ENCODE results near the gene SERPINI1.

SERPINI1 gene

DNA sequence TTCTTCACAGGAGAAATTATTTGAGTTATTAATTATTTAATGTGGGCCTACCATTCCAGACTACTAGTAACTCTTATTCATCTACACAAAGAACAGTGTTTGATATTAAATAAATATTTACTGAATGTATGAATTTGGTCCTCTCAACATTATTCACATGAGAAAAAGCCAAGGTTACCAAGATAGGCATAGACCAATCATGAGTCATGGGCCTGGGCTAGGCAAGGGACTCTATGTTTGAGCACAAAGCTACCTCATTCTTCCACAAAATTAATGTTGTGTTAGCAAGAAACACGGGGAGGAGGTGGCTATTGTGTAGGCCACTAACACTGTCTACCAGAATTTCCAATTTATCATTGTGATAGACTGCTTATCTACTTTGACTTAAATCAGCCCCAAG, 115.7 kb downstream of the SERPINI1 start:
- no peak for DNase-seq (ENCODE audit: low read depth in 2 of 2)

DNA sequence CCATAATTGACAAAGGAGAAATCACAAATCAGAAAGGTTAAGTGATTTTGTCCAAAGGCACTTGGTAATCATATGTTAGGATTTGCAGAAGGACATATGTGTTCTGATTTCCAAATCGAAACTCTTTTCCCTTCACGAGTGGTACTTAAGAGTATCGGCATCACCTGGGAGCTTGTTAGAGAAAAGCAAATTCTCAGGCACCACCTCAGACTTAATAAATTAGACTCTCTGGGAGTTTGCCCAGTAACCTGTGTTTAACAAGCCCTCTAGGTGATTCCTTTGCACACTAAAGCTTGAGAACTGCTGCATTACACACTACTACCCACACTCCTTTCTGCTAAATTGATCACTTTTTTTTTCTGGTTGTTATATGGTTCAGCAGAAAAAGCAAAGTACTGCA, 116.2 kb downstream of the SERPINI1 start:
- no peak for DNase-seq (ENCODE audit: low read depth in 2 of 2)

DNA sequence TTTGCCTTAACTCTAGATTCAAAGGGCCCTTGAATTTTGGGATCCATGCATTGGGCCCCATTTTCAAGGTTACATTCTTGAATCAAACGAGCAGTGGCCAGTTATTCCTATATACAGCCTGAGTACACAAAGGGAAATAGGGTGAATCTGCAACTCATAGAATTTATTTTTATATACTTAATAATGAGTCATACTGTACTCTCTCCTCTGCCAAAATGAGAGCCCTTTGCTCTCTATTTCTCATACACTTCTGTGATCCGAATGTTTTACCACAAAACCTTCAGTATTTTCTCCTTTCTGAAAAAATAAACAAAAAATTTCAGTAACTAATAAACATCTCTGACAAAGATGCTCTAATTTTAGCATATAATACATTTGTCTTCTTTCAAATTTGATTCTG, 116.7 kb downstream of the SERPINI1 start:
- DNase-seq (ENCODE audit: low read depth in 2 of 2), result no peak

DNA sequence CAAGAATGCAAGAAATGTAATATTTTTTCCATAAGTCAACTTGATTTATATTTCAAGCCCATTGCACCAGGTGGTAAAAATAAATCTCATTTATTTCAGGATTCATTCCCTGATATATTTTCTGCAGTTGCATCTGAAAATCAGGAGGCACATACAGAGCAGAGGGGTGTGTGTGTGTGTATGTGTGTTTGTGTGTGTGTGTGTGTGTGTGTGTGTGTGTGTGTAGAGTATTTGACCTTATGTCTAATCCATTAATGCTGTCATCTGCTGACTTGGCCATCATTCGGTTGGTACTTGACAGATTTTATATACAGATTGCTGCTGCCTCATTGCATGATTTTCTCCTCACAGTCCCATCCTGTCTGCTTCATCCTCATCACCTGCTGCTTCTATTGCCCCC, 118.5 kb downstream of the SERPINI1 start:
- DNase-seq (ENCODE audit: low read depth in 2 of 2), result no peak

DNA sequence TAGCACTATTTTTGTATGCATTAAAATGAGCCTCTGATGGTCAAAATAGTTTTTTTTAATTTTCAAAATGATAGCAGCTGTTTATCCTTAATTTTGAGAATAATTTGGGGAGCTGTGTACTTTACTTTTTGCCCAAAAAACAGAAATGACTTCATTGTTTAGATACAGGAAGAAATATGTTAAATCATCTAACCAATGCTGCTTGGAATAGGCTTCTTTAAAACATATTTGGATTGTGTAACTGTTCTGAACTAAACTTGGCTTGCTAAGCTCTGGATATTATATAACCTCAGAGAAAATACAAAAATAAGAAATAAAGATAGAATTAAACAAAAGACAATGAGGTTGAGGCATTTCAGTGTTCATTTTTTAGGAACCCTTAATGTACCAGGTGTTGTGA, 119.3 kb downstream of the SERPINI1 start:
- DNase-seq (ENCODE audit: low read depth in 2 of 2), result no peak

DNA sequence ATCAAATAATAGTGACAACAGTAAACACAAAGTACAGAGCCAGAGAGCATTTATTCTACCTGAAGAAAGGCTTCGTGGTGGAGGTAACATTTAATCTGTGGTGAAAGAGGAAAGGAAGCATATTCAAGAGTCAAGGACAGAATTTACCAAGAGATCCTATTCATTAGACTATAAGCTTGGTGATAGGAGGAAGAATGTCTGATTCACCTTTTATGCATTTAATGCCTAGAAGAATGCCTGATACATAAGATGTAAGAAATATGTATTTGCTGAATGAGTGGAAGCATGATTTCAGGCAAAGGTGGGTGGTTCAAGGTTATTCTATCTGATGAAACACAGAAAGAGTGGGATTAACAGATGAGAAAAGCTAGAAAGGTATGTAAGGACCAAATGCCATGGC, 119.8 kb downstream of the SERPINI1 start:
- DNase-seq (ENCODE audit: low read depth in 2 of 2), result no peak

DNA sequence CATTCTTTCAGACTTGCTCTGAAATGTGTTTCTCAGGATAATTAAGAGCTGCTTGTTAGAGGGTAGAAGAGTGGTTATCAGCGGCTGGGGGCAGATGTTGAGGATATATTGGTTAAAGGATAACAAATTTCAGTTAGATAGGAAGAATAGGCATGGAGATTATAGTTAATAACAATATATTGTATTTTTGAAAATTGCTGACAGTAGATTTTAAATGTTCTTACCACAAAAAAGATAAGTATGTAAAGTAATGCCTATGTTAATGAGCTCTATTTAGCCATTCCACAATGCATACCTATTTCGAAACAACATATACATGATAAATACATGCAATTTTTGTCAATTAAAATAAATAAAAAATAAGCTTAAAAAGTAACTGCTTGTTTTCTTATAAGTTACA, 123.3 kb downstream of the SERPINI1 start:
- no peak for DNase-seq (ENCODE audit: low read depth in 2 of 2)

DNA sequence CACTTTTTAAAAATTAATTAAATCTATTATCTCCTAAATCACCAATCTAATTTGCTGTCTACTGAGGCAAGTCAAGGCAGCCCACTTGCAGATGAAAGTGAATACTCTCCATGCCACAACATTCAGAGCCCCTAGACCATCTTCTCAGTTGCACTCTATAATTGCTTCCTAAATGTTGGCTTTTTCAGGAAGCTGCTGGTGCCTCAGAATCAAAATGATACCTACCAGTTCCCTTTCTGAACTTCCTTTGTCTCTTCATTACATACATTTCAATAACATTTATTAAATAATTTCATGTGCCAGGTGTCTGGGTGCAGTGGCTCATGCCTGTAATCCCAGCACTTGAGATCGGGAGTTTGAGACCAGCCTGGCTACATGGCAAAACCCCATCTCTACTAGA, 124.1 kb downstream of the SERPINI1 start:
- no peak for DNase-seq (ENCODE audit: low read depth in 2 of 2)

DNA sequence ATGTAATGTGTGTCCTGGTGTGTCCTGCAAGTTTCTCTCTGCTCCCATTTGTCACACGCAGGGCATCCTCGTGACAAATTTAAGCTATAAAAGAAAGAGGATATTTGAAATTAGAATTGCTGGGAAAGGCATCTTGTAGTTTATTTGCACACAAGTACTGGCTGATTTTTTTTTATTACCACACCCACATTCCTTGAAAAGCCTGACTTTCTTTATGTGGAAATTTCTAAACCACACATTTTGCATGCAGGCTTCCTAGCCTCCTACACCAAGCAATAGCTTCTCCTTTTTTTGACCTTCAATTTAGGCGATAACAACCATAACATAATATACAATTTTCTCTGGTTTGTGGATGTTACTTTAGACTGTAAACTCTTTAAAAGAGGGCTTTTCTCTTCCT, 126.1 kb downstream of the SERPINI1 start:
- DNase-seq (ENCODE audit: low read depth in 2 of 2), result no peak

DNA sequence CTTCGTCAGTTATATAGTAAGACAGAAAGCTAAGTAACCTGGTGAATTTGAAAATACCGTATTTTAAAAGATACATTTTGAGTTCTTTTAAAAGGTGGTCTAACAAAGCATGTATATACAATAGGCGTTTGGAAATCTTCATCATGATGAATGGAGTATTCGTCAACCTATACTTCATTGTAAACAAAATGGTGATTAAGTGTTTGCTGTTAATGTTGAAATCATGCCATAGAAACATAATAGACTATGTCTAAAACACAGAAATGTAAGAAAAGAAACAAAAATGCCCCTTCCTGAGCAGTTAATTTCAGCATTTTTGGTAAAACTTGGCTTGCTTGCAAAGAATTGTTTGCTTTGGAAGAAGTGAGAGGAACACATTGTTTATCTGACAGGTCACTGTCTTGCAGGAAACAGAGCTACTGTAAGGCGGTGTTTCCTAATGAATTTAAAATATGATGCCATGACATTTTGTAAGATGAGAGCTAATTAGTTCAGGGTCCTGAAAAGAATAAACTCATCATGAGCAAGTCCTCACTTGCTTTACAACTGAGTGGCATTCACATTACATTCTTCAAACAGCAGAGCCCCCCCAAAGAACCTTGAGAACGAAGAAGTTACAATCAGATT, 126.7 kb downstream of the SERPINI1 start:
- DNase-seq (ENCODE audit: low read depth in 2 of 2), result no peak

DNA sequence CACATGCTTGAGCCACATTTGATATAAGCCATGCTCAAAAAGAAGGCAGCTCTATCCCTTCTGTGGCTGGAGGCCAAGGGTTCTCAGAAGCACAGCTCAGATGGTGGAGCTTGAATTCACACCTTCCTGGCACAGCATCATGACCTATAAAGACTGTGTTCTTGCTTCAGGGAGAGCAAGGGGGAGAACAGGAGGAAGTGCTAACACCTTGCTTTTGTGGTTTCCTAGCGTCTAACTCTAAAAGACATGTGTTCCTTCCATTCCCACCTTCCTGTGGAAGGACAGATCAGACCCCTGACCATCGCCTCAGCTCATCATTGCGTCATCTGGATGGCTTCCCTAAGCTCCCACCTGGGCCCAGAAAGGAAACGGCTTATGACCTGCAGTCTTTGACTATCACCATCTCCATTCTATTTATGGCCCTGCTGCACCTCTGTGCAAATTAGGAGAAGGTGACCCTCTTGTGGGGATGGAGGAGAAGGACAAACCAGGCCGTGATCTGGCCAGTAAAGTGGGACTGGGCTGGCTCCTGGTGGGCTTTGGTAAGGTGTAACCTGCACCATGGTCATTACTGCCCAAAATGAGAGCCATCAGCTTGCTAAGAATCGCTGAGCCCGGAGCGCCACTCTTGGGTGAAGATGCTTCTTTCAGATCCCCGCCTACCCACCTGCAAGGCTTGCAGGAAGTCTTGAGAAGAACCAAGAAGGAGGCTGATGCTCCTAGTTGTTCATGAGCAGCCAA, 128.5 kb downstream of the SERPINI1 start:
- DNase-seq (ENCODE audit: low read depth in 2 of 2), result no peak

DNA sequence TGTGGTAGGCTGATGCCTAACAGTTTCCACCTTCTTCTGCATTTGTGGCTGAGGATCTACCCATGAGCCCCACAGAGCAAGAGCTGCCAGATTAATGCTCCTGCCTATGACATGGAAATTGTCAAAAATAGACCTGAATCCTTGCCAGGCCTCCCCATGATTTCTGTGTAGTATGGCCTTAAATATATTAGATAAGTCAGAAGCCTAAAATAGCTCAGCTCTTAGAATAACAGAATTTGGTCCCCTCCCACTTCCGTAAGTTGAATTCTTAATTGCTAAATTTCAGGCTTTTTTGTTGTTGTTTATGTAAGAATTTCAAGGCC, 129.0 kb downstream of the SERPINI1 start:
- DNase-seq (ENCODE audit: low read depth in 2 of 2), result no peak

DNA sequence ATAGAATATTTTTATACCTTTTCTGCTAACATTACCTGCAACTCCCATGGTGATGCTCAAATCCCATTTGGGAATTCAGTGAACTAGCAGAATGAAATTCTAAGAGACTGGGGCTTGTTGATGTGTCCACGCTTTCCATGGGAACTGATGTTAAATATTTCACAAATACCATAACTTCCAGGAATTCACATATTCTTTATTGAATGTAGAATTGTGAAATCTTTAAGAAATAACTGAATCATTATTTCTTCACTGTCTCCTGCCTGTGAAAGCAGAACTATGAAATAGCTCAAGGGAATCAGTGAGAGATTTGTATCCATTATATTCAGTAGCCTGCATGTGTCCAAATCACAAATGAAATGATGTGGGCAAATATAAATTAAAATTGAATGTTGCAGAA, 130.8 kb downstream of the SERPINI1 start:
- DNase-seq (ENCODE audit: low read depth in 2 of 2), result no peak

DNA sequence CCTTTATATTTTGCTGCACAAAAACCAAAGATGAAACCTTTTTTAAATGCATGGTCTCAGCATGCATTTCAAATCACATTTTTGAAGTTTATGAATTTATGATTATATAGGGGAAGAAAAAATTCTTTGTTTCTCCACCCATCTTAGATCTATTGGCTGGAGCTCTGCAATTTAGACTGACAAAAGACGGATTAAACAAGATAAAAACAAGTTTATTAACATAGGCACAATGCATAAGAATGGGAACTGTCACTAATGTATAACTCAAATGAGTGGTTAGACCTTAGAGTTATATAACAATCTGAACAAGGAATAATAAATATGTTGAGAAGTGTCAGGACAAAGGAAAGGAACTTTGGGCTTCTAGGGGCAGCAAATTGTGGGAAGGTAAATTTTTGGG, 132.5 kb downstream of the SERPINI1 start:
- no peak for DNase-seq (ENCODE audit: low read depth in 2 of 2)

DNA sequence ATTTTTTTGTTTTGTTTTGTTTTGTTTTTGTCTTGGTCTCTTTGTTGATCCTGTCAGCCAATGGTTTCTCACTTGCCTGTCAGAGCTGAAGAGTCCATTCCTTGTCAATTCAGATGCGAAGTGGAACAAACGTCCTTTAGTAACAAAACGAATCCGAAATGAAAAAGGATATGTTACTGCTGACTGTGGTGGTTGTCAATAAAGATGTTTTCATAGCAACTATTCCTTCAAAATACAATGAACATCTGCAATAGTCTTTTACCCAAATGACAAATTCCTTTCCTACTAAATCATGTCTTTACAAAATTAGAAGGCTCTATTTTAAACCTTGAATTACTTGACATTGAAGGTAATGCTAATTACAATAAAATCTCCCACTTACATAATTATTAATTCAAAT, 134.7 kb downstream of the SERPINI1 start:
- no peak for DNase-seq (ENCODE audit: low read depth in 2 of 2)

DNA sequence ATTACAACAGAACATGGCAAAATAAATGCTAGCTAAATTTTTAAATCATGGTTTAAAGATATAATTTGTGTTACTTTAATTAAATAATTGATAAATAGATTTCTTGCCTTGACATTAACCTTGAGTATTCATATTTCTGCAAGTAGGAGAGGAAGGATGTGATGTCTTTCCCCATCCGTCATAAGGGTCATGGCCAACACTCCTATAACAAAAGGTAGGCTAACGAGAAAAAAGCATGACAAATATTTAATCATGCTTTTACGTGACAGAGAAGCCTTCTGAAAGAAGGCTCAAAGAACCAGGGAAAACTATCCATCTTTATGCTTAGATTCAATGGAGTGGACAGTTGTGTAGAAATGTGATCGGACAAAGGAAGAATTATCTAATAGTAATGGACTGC, 135.2 kb downstream of the SERPINI1 start:
- DNase-seq (ENCODE audit: low read depth in 2 of 2), result no peak

DNA sequence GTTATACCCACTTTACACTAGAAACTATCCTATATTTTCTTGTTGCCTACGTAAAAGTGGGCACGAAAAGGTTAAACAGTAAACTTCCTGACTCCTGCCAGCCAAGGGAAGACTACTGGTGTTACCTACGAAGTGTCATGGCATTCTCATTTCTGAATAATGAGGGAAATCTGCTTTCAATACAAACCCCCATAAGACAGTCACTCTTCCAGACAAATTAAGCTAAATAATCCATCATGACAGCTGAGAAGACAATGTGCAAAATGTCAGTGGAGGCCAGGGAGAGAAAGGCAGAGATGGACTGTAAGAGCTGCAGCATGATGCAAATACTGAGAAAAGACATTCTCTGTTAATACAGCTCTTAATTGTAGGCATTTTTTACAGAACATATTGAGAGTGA, 136.5 kb downstream of the SERPINI1 start:
- DNase-seq (ENCODE audit: low read depth in 2 of 2), result no peak

DNA sequence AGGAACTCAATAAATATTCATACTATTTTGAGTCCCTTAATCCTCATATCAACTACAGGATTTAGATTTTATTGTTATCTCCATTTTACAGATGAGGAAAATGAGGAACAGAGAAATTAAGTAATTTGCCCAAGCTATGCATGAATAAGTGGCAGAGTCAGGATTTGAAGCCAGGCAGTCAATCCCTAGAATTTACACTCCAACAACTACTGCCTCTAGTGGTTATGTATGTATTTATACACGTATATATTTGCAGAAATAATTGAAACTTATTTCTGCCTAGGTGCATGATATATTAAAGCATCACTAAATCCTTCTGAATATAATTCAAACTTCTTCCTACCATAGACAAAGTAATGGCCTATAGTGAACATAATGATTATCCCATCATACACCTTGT, 137.4 kb downstream of the SERPINI1 start:
- no peak for DNase-seq (ENCODE audit: low read depth in 2 of 2)

DNA sequence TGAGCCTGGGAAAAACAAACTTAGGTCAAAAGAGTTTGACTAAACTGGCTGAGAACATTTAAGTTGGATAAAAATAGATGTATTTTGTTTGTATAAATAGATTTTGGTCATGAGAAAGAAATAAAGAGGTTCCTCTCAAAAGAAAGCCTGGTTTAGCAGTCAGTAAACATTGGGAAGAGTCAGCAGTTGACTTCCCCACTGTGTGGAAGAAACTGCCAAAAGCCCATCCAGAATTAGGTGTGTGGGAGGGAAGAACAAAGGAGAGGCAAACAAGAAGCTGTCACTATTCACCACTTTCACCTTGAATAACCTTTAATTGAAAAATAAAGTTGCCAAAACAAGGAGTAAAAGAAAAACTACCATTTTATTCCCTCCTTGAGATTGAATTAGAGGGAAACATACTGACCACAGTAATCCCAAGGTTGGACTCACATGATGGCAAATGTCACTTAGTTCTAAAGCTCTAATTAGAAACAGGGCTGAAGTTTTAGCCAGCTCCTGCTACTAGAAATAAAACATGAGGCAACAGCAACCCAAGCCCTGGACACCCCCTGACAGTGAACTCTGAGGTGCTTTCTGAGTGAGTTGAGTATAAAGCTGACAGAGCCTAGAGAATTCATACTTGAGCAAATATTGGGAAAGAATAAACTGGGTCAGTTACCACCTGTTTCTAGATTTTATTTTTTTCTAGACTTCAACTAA, 139.3 kb downstream of the SERPINI1 start:
- DNase-seq (ENCODE audit: low read depth in 2 of 2), result no peak
